Cardiac atrium fibroblast (primary cell): ENCODE data around the gene ZNF488. TPM values are rescaled to one million over a fixed set of nuclear protein-coding genes. Genes with fewer than 3 reads are reported as not detected.

Source experiments
- total RNA-seq: library from RNA; depleted of rRNA; stranded (reverse); fragments of >200 nt; gene quantifications from 2 replicates; pipeline ENCODE4 v1.2.3, GENCODE V29; 2015

ZNF488 gene, protein sequence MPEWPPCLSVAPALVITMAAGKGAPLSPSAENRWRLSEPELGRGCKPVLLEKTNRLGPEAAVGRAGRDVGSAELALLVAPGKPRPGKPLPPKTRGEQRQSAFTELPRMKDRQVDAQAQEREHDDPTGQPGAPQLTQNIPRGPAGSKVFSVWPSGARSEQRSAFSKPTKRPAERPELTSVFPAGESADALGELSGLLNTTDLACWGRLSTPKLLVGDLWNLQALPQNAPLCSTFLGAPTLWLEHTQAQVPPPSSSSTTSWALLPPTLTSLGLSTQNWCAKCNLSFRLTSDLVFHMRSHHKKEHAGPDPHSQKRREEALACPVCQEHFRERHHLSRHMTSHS
- 0.18 TPM in 1 of 2 replicates, not detected in the other for total RNA-seq

DNA sequence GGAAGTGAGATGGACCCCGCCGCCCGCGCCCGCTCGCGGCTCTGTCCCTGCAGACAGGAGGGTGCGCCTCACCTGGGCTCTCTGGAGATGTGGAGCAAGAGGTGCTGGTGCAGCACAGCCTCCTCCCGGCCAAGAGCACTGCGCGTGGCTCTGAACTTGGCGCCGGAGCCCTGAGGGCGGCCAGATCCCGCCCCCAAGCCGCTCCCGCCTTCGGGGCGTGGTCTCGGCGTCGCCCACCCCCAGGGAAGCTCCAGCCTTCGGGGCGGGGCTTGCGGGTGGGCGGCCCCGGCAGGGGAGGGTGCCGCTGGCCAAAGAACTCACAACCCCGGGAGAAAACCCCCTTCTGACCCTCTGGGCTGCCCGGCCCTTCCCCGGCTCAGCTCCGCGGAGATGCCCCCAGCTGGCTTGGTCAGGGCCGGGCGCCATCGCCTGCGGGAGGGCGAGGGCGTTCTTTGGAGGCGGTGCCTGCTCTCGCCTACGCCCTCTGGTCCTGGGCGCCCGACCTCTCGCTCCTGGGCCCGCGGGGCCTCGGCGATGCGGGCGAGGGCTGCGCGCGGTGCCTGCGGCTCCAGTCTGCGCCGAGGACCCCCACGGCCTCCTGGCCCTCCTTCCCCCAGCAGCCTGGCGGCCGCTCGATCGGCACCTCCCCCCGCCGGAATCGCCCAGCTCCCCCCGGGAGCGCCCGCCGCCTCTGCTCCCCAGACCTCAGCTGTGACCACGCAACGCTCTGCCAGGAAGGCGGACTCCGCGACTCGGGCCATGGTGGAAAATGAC lies at the start of gene ZNF488:
Gene ZNF488 (minus strand): TSS at position 146 of the 774 bp plus-strand sequence. CDS start 15,464 bp downstream, outside the sequence.

GRCh38 chr10:47348138-47348651 lies 35.9 kb downstream of the ZNF488 start, which contains the start of gene RBP3:
Gene RBP3 (plus strand): TSS chr10:47348363. CDS start chr10:47348485, 122 bp downstream.

DNA sequence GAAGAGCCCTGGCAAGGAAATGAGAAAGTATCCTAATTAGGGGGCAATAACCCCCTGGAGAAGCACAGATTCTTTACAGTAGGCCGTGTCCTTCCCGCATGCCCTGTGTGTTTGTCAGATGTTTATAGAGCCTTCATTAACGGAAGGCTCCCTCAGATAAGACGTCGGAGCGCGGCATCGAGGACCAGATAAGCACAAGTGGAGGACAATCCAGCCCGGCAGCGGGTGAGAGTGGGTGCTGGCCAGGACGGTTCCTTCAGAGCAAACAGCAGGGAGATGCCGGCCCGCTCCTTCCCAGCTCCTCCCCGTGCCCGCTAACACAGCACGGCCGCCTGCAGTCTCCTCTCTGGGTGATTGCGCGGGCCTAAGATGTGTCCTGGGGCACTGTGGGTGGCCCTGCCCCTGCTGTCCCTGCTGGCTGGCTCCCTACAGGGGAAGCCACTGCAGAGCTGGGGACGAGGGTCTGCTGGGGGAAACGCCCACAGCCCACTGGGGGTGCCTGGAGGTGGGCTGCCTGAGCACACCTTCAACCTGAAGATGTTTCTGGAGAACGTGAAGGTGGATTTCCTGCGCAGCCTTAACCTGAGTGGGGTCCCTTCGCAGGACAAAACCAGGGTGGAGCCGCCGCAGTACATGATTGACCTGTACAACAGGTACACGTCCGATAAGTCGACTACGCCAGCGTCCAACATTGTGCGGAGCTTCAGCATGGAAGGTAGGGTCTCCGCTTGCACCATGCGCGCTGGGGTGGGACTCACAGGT lies 61.6 kb downstream of the ZNF488 start, which contains the start of gene GDF2:
Gene GDF2 (plus strand): TSS at position 155 of the 762 bp plus-strand sequence. CDS start 215 bp downstream, at position 370.

Other genes with a start within 250 kb of the ZNF488 start
- gene GDF10, start 84.1 kb downstream of the ZNF488 start, total RNA-seq: not detected in 2 replicates
- gene GDF2, start 61.8 kb downstream of the ZNF488 start, total RNA-seq: not detected in 2 replicates
- gene RBP3, start 35.9 kb downstream of the ZNF488 start, total RNA-seq: not detected in 2 replicates
- 0.16 and 0.54 TPM in 2 replicates for gene ANXA8, start 99.8 kb upstream of the ZNF488 start, total RNA-seq
- gene FAM25G, start 107.4 kb upstream of the ZNF488 start, total RNA-seq: not detected in 2 replicates
- 0.32 and 0.90 TPM in 2 replicates for gene AGAP9, start 139.3 kb upstream of the ZNF488 start, total RNA-seq